ENCODE data around the gene HS3ST5. TPM values are rescaled to one million over a fixed set of nuclear protein-coding genes. Genes with fewer than 3 reads are reported as not detected.

The HS3ST5 gene
- total RNA-seq, 1 experiment from 2014 or later: 0.09 TPM

GRCh38 chr6:114281496-114281895, 61.3 kb downstream of the HS3ST5 start:
- intact Hi-C loops (cut with micrococcal nuclease; ENCODE audit: unreplicated experiment): no loop called here
- no peaks in the 10 kb centered on the region for H3K79me2 ChIP-seq (ENCODE audit: low read depth)
- POLR2A ChIA-PET (ENCODE audit: unreplicated experiment): no interaction called here
- H3F3A ChIP-seq (ENCODE audit: insufficient read depth, low read depth): no peaks in the 10 kb centered on the region
- no peaks in the 10 kb centered on the region for H3K4me1 ChIP-seq (replicated peaks; ENCODE audit: insufficient read depth)
- no peak overlapping the region for H3K4me2 ChIP-seq
- no peak overlapping the region for H3K4me3 ChIP-seq
- no peaks in the 10 kb centered on the region for H4K20me1 ChIP-seq (ENCODE audit: insufficient read depth)
- H3K36me3 ChIP-seq (ENCODE audit: low read depth): no peaks in the 10 kb centered on the region
- no peaks in the 10 kb centered on the region for H3K9me3 ChIP-seq (ENCODE audit: insufficient read depth, low read depth)
- H3K27ac ChIP-seq: no peak overlapping the region
- no TSS peak for BruUV-seq (replicated peaks)
- CTCF ChIA-PET: no interaction called here
- no peaks in the 10 kb centered on the region for H3K27me3 ChIP-seq (ENCODE audit: insufficient read depth, low read depth)
- no peak overlapping the region for H2AFZ ChIP-seq
- no peaks in the 10 kb centered on the region for H3K9me2 ChIP-seq (ENCODE audit: insufficient read depth)
- no peak for TF ChIP-seq EZH2 (IDR thresholded peaks at IDR 0.05; ENCODE audit: low read depth)
- TF ChIP-seq, protein P1, sequence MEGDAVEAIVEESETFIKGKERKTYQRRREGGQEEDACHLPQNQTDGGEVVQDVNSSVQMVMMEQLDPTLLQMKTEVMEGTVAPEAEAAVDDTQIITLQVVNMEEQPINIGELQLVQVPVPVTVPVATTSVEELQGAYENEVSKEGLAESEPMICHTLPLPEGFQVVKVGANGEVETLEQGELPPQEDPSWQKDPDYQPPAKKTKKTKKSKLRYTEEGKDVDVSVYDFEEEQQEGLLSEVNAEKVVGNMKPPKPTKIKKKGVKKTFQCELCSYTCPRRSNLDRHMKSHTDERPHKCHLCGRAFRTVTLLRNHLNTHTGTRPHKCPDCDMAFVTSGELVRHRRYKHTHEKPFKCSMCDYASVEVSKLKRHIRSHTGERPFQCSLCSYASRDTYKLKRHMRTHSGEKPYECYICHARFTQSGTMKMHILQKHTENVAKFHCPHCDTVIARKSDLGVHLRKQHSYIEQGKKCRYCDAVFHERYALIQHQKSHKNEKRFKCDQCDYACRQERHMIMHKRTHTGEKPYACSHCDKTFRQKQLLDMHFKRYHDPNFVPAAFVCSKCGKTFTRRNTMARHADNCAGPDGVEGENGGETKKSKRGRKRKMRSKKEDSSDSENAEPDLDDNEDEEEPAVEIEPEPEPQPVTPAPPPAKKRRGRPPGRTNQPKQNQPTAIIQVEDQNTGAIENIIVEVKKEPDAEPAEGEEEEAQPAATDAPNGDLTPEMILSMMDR (conservative IDR thresholded peaks at IDR 0.05): no peak
- no peak for DNase-seq

GRCh38 chr6:114280239-114280982, 62.4 kb downstream of the HS3ST5 start:
- Histone ChIP-seq H3K4me1 (replicated peaks; ENCODE audit: insufficient read depth) (no peaks in the 10 kb centered on the region), H3K36me3 (ENCODE audit: low read depth) (no peaks in the 10 kb centered on the region), H3K79me2 (ENCODE audit: low read depth) (no peaks in the 10 kb centered on the region), H4K20me1 (ENCODE audit: insufficient read depth) (no peaks in the 10 kb centered on the region), H3K9me3 (ENCODE audit: insufficient read depth, low read depth) (no peaks in the 10 kb centered on the region), H3K4me3 (no peak overlapping the region), H3K4me2 (no peak overlapping the region), H3K9me2 (ENCODE audit: insufficient read depth) (no peaks in the 10 kb centered on the region), H3K27ac (no peak overlapping the region), H3K27me3 (ENCODE audit: insufficient read depth, low read depth) (no peaks in the 10 kb centered on the region), H2AFZ (no peak overlapping the region), H3F3A (ENCODE audit: insufficient read depth, low read depth) (no peaks in the 10 kb centered on the region)
- CTCF ChIA-PET: no interaction called here
- no peak for DNase-seq
- no TSS peak for BruUV-seq (replicated peaks)
- TF ChIP-seq, protein P1 (conservative IDR thresholded peaks at IDR 0.05): no peak
- no peak for TF ChIP-seq EZH2 (IDR thresholded peaks at IDR 0.05; ENCODE audit: low read depth)
- intact Hi-C loops (cut with micrococcal nuclease; ENCODE audit: unreplicated experiment): no loop called here
- POLR2A ChIA-PET (ENCODE audit: unreplicated experiment): no interaction called here

GRCh38 chr6:114277220-114277619, 65.6 kb downstream of the HS3ST5 start:
- no peaks in the 10 kb centered on the region for H3K9me3 ChIP-seq (ENCODE audit: insufficient read depth, low read depth)
- no peaks in the 10 kb centered on the region for H3K4me1 ChIP-seq (replicated peaks; ENCODE audit: insufficient read depth)
- H3K36me3 ChIP-seq (ENCODE audit: low read depth): no peaks in the 10 kb centered on the region
- H4K20me1 ChIP-seq (ENCODE audit: insufficient read depth): no peaks in the 10 kb centered on the region
- no peak for DNase-seq
- ChIA-PET POLR2A (ENCODE audit: unreplicated experiment) (interaction anchor here (0.6 kb wide), 1 partner anchor 43 kb away, joined by 3 read pairs; no protein-coding TSS in a partner anchor), CTCF (no interaction called here)
- intact Hi-C loops (cut with micrococcal nuclease; ENCODE audit: unreplicated experiment): no loop called here
- no peaks in the 10 kb centered on the region for H3K9me2 ChIP-seq (ENCODE audit: insufficient read depth)
- H3F3A ChIP-seq (ENCODE audit: insufficient read depth, low read depth): no peaks in the 10 kb centered on the region
- H3K4me3 ChIP-seq: no peak overlapping the region
- TF ChIP-seq EZH2 (IDR thresholded peaks at IDR 0.05; ENCODE audit: low read depth): no peak
- TF ChIP-seq, protein P1 (conservative IDR thresholded peaks at IDR 0.05): no peak
- H3K27ac ChIP-seq: no peak overlapping the region
- BruUV-seq (replicated peaks): no TSS peak
- no peak overlapping the region for H2AFZ ChIP-seq
- no peak overlapping the region for H3K4me2 ChIP-seq
- no peaks in the 10 kb centered on the region for H3K27me3 ChIP-seq (ENCODE audit: insufficient read depth, low read depth)
- no peaks in the 10 kb centered on the region for H3K79me2 ChIP-seq (ENCODE audit: low read depth)

All from PC-9 (cell line).